ENCODE data around the gene NSUN7.

Gene NSUN7

DNA sequence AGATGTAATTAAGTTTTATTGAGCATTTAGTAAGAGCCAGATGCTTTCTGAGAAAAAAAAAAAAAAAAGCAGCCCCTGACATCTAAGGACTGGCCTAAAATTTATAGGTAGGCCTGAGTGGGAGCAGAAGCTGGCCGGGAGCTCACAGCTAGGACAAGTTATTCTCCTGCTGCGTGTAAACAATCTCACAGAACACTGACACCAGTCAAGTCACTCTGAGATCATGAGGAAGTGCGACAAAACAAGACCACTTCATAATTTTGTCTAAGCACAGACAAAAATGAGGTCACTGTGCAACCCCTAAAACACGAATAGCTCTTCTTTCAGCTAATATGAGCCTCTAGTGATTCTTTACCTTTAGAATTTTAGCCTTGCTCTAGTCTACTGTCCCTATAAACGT is 15.3 kb upstream of the NSUN7 start:
- no peak for DNase-seq (ENCODE audit: low read depth in 2 of 2)

DNA sequence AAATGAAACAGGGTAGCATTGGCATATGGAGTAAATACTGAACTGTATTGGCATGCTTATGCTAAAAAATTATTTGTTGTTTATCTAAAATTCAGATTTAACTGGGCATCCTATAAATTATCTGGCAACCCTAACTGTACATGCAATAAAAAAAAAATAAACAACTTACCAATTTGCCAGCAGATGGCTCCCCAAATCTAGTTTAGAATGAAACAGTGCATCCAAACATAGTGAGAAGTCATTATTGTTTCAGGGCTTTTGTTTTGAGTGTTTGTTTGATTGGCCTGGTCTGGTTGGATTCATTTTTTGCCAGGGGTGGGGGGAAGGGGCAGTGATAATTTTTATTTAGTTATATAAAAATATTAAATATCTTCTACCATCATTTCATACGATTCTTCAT is 12.8 kb upstream of the NSUN7 start:
- no peak for DNase-seq (ENCODE audit: low read depth in 2 of 2)

DNA sequence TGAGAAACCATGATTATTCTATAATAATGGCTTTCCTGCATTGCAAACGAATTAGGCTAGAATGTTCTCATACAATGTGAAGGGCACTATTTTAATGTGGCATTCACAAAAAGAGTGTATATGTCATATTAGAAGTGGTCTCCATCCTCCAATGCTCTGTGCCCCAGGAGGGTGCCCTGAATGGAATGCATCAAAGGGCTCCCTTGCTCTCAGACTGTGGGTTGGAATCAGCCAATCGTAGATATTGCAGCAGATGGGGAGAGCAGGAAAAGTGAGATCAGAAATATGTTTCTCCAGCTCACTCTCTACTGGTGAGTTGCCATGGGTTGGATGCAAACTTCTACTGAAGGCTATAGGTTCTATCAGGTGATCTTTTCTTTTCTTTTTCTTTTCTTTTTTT is 11.9 kb upstream of the NSUN7 start:
- no peak for DNase-seq (ENCODE audit: low read depth in 2 of 2)

DNA sequence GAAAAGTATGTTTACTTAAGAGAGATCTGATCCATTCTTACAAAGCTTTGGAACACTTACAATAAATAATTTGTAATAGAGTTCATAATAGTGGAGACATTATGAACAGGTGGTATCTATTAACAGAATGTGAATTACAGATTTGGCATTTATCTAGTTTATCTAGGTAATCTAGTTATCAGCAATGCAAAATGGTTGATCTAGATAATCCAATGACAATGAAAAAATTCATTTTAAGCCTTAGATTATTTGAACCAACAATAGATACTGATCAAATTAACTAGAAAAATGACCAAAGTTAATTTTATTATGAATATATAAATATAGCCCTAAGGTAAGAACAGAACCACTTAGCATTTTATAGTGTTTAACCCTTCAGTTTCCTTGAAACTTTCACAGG is 10.4 kb upstream of the NSUN7 start:
- no peak for DNase-seq (ENCODE audit: low read depth in 2 of 2)

DNA sequence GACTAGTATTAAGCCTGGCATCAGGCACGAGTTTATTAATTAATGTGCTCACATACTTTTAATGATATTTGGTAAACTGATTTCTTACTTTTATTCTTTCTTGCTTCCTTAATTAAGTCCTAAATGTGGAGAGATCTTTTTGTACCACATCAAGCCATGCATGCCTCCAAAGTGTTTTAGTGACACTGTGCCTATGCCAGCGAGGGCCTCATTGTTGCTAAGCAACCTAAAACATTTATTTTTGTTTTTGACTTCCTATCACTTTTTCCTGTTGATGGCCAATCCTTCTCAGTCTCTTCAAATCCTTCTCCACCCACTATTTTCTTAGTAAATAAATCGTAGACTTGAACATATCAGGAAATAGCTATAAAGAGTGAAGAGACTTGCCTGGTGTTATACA is 5.5 kb upstream of the NSUN7 start:
- DNase-seq (ENCODE audit: low read depth in 2 of 2): no peak

DNA sequence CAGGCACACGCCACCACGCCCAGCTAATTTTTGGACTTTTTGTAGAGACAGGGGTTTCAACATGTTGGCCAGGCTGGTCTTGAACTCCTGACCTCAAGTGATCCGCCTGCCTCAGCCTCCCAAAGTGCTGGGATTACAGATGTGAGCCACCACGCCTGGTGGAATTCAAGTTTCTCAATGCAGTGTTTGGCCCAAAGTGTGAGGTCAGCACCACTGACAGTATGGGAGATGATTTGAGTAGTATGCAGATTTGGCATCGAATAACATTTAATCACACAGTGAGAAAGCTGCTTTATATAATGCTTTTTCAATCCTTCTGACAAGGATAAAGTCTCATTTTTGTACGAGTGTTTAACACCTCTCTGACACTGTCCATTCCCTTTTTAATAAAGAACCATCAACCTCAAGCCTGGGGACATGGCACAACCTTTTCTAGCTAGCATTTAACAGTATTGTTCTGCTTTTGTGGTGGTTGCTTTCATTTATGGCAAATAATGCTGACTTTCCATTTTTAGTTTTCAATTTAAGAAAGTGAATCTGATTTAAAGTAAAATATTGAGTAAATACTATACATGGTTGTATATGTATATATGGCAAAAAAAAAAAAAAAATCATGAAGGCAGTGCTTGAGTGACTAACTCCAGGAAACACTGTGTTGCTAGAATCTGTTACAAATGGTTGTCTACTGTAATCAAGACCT is 4.3 kb upstream of the NSUN7 start:
- no peak for DNase-seq (ENCODE audit: low read depth in 2 of 2)

DNA sequence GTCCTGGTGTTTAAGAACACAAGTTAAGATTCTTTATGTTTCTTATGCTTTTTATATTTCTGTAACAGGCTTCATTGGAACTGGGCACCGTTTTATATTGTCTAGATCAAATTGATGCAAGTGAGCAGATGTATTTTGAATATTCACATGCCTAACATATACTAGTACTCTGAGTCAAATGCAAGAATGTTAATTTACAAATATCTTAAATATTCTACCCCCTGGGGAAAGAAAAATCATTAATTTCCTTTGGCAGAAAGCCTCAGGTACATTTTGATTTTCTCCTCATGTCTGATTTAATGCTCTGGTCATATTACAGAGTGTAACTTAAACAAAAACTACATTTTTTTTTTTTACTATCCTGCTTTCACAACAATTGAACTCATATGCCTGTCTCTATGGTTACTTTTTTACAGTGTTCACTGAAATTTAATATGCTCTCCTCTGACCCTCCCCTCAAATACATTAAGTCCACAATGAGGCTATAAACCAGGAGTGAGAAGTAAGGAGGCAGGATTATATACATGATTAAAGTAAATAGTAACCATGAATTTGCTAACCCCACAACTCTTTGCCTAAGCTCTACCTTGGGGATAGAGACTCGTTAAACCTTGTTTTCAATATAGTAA is 2.4 kb upstream of the NSUN7 start:
- no peak for DNase-seq (ENCODE audit: low read depth in 2 of 2)

DNA sequence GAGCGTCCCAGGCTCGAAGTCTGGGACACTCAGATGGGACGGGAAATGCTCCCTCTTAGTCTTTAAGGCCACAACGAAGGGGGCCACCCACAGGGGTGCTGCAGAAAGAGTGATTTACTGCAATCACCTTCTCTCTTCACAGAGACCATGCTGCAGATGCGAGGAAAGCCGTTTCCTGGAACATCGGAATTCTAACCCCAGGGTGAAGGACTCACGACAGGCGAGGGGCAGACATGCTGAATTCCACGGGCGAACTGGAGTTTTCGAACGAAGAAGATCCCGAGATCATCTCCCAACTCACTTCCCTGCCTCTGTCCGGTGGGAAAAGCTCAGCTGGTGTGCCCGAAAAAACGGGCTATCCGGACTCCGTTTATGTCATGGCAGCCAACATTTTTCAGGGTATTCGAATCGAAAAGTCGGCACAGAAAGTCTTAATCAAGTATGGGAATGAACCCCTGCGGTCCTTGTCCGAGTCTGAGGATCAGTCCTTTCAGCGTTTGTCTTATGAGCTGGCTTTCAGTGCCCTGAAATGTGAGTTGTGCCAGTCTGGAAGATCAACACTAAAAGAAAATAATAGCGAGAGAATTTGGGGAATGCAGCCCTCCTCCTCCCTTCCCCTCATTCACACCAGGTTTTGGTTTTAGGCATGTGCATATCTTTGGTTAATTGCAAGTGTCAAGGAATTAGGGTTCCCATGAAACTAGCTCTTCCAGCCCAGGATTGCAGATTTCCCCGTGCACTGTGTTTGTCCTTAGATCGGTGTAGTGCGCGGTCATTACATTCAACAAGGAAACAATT is 905 bp downstream of the NSUN7 start:
- DNase-seq (ENCODE audit: low read depth in 2 of 2): no peak

DNA sequence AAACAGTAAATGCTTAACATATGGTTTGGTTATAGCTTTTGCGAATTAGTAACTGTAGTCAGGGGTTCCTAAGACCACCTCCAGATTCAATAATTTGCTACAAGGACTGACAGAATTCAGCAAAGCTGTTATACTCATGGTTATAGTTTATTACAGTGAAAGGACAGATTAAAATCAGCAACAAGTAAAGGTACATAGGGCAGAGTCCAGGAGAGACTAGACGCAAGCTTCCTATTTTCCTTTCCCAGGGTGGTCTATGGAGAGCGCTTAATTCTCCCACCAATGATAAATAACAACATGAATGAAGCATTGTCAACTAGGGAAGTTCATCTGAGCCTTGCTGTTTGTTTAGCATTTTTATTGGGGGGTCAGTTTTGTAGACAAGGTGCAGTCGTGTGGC is 5.9 kb downstream of the NSUN7 start:
- DNase-seq (ENCODE audit: low read depth in 2 of 2): no peak

DNA sequence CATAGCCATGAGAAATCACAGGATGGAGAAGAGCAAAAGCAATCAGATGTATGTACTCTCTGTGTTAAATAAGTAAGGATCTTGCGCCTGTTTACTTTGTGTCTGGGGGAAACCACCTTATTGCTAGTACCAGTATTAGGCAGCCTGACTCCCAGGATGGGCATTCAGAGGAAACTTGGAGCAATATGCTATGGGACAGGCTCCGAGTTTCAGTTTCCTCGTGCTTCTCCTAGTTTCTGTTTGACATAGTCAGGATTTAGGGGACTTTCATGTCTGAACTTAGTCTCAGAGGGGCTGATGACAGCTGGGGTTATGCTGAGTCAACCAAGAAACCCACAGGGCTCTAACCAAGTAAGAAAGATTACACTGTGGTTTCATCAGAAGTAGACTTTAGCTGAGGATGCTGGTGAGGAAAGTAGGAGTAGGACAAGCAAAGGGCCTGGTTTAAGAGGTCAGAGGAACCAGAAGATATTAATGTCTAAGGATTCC is 13.5 kb downstream of the NSUN7 start:
- DNase-seq (ENCODE audit: low read depth in 2 of 2): no peak

DNA sequence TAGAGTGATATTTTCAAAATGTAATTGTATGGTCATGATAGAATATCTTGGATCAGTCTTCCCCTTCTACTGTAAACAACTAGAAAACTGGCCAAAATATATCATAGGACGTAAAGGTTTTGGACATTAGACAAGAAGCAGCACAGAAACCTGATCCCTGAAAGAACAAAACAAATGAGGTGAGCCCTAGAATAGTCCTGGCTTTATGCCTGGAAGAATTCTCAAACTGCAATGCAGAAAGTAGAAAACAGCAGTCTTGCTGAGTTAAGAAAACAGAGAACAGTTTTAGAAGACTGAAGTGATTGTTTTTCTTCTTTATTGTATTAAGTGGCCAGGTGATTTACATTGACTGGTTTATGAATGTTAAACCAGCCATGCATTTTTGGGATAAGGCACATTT is 19.5 kb downstream of the NSUN7 start:
- no peak for DNase-seq (ENCODE audit: low read depth in 2 of 2)

DNA sequence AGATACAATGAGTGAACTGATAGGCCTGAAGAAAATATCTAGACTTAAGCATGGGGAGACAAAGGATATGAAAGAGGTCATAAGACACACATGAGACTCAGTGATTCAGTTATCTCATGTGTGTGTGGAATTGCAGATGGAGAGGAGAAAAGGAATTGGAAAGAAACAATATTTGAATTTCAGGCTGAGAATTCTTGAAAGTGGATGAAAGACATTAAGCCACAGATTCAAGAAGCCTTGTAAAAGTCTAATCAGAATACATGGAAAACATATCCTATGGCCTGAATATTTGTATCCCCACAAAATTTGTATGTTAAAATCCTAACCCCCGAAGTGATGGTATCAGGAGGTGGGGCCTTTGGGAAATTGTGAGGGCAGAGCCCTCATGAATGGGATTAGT is 28.3 kb downstream of the NSUN7 start:
- DNase-seq (ENCODE audit: low read depth in 2 of 2): no peak

DNA sequence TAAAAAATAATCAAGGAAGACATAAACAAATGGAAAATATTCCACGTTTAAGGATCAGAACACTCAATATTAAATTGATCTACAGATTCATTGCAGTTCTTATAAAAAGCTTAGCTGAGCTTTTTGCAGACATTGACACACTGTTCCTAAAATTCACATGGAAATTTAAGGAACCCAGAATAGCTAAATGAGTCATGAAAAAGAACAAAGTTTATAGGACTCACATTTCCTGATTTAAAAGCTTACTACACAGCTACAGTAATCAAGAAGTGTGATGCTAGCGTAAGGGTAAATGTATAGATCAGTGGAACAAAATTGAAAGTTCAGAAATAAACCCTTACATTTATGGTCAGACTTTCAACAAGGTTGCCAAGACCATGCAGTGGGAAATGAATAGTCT is 33.1 kb downstream of the NSUN7 start:
- DNase-seq (ENCODE audit: low read depth in 2 of 2): no peak

DNA sequence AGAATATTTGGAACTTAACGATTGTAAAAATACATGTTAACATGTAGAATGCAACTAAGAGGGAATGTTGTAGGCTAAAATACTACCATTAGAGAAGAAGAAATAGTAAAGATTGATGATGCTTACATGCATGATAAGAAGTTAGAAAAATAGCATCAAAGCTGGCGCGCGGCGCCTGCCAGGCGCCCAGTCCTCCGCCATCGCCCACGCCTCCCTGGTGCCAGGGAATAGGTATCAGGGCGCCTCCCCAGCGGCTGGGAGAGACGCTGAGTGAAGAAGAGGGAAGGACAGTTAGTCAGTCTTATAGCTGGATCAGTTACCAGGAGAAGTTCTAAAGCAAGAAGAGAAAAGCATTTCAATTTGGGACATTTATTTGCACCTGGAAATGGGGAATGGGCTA is 36.0 kb downstream of the NSUN7 start:
- no peak for DNase-seq (ENCODE audit: low read depth in 2 of 2)

DNA sequence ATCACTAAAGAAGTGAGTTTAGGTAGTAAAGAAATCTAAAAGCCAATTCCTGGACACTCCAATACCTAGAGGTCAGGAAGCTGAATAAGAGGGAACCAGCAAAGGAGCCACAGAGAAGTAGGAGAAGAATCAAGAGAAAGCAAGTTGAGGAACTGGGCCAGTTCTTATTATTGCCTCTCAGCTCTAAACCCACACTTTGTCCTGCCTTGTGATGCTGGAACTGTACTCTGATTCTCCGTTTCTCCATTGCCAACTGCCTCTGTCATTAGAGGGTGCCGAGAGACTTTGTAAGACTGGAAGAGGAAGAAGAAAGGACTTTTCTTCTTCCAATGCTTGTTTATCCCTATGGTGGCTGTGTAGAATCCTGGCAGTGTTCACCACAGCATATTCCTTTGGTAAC is 38.6 kb downstream of the NSUN7 start:
- DNase-seq (ENCODE audit: low read depth in 2 of 2): no peak

DNA sequence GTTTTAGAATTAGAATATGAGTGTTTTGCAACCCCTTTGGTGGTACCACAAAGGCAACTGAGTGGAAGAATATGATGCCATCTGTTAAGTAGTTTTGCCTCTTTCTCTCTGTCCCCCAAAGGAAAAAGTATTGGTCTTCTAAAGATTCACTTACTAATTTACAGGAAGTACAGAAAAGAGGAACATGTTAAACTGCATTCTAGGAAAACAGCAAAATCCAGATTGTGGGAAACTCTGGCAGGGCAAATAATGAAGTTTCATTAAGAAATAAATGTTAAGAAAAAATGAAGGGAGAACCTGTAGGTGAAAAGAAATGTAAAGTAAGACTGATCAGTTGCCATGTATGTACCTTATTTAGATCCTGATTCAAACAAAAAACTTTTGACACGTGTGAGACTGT is 39.3 kb downstream of the NSUN7 start:
- DNase-seq (ENCODE audit: low read depth in 2 of 2): no peak

DNA sequence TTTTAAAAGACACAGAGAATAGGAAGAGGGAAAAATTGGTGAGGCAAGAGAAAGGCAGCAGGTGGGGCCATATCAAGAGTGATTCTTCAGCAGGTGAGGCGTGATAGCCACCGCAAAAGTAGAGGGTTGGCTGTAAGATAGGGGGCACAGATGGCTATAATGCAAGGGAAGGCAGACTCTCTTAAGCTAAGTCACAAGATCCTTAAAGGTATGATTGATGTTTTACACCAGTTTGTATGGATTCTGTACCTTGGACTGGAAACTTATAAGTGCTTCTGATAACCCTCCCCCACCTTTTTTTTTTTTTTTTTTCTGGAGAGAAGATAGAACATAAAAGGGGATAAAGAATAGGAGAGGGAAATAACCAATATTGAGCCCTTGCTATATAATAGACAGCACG is 40.0 kb downstream of the NSUN7 start:
- no peak for DNase-seq (ENCODE audit: low read depth in 2 of 2)

DNA sequence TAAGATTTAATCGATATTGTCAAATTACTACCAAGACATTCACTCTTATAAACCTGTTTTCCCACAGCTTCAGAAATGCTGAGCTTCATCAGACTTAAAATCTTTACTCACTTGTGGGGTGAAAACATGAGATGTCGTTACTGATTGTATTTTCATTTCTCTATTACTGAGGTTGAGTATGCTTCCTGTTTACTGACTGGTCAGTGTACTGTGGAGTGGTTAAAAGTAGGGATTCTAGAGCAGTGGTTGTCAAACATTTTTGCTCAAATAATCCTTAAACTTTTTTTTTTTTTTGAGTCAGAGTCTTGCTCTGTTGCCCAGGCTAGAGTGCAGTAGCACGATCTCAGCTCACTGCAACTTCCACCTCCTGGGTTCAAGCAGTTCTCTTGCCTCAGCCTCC is 50.3 kb downstream of the NSUN7 start:
- DNase-seq (ENCODE audit: low read depth in 2 of 2): no peak

DNA sequence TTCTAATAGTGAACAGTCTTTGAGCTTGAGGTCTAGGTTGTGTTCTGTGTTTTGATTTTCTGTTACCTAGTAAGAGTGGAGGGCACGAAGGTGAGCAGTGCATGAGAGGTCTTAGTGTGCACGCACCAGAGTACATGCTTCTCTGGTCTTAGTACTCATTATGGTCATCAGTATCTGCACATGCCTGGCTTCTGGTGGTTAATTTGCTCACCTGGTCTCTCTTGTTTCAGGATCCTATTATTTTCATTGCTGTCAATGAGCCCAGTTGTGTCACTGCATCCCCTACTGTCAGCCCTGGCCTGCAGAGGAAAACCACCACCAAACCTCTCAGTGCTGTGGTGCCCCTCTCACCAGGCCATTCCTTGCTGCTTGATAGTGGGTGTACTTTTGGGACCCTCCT is 54.8 kb downstream of the NSUN7 start:
- no peak for DNase-seq (ENCODE audit: low read depth in 2 of 2)

DNA sequence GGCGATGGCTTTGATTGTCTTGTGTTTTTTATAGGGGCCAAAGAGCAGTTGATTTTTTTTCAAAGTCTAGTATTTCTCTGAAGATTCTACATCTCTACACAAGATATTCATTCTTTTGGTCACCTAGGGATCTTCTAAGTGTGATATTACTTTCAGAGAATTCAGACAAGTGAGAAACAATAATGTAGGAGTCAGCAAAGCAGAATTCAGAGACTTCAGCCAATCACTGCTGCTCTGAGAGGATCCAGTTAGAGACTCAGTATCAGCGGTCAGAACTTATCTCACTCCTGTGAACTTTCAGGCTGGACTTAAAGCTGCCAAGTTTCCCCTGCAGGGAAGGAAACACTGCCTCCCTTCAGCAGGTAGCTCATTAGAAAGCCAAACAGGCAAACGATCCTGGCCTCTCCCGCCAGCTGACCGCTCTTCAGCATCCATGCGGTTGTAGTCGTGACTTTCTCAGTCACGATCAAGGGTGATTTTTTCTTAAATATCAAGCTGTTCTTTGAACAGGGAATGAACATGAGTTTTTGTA is 59.2 kb downstream of the NSUN7 start:
- DNase-seq (ENCODE audit: low read depth in 2 of 2): no peak

DNA sequence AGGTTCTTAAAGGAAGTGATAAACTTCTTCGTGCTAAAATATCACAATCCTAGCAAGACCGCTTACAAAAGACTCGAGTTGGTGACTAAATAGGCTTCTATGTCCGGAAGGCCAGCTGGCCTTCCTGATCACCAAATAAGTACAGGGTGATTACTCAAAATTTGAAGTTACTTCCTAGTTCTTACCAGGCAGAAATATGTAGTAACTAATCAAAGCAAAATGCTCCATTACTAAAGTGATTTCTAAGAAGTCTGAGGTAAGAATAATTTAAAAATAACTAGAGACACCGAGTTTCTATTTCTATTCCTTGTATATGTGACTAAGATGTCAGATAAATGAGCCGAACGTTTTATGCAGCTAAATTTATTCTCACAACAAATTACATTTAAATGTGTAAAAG is 62.2 kb downstream of the NSUN7 start:
- DNase-seq (ENCODE audit: low read depth in 2 of 2): no peak

DNA sequence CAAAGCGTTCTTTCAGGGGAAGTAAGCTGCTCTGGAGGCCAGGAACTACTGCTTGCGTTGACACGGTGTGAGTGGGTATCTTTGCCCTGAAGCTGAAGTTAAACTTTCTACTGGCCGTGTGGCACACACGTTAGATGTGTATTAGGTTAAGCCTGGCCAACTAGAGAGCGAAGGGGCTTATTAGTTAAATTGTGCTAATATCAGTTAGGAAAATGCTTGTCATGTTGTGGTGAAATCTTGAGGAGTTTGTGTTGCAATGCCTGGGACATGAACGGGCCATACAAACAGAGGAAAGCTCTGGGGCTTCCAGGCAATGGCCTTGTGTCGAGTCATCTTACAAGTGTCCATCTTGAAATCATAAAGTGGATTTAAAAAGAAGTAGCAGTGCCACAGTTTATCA is 62.6 kb downstream of the NSUN7 start:
- no peak for DNase-seq (ENCODE audit: low read depth in 2 of 2)

DNA sequence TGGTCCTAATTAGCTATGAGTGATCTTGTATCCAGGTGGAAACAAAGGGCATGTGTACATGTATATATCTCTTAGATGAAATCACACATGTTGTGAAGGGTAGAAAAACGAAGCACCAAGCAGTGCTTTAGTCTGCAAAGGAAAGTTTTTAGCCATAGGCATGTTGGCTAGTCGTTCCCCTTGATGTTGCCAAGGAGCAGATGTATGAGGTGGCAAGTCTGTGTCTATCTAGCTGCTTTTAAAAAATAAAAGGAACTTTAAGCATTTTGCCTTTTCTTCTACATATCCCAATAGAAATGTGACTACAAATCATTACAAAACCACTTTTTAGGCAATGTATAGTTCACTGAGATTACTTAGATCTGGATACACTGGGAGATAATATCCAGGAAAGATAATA is 63.1 kb downstream of the NSUN7 start:
- no peak for DNase-seq (ENCODE audit: low read depth in 2 of 2)

Data from activated CD8-positive, alpha-beta memory T cell treated with anti-CD3 and anti-CD28 coated beads for 4 hours (primary cell).